Astrocyte (in vitro differentiated cells and primary cell): ENCODE measurements around the gene STIM1. TPM values are rescaled to one million over a fixed set of nuclear protein-coding genes. Genes with fewer than 3 reads are reported as not detected.

Experiments
- DNase-seq: peaks from one replicate; pipeline ENCODE4 v3.0.0-alpha.2; 2010; ENCODE audit warnings: low read depth
- FAIRE-seq: peaks from 2 replicates; lab custom pipeline; 2011; peaks lifted over from hg19 to GRCh38; lab: Jason Lieb, UNC
- H2AFZ ChIP-seq: 2 replicates; pipeline ENCODE4 v1.6.0; 2012; ENCODE audit warnings: low read depth, low read length, inconsistent platforms
- H3K27ac ChIP-seq: 2 replicates; pipeline ENCODE4 v1.5.1; 2011; ENCODE audit warnings: low read depth, low read length, inconsistent platforms
- H3K27me3 ChIP-seq: 2 replicates; pipeline ENCODE4 v1.6.0; 2011; ENCODE audit warnings: low read length, inconsistent platforms; ENCODE audit not compliant: insufficient read depth
- H3K36me3 ChIP-seq: 2 replicates; pipeline ENCODE4 v1.5.1; 2011; ENCODE audit warnings: low read length, inconsistent platforms; ENCODE audit not compliant: insufficient read depth
- H3K4me1 ChIP-seq: 2 replicates; pipeline ENCODE4 v1.5.1; 2011; ENCODE audit warnings: low read length, inconsistent platforms; ENCODE audit not compliant: insufficient read depth
- H3K4me2 ChIP-seq: 2 replicates; pipeline ENCODE4 v1.6.0; 2012; ENCODE audit warnings: low read length, inconsistent platforms
- H3K4me3 ChIP-seq: 2 replicates; pipeline ENCODE4 v1.5.1; 2011; ENCODE audit warnings: low read depth, mild to moderate bottlenecking, low read length, inconsistent platforms; ENCODE audit not compliant: insufficient read depth
- H3K79me2 ChIP-seq: 2 replicates; pipeline ENCODE4 v1.6.0; 2012; ENCODE audit warnings: mild to moderate bottlenecking, low read length, inconsistent platforms; ENCODE audit not compliant: insufficient read depth
- H3K9ac ChIP-seq: 2 replicates; pipeline ENCODE4 v1.6.0; 2012; ENCODE audit warnings: mild to moderate bottlenecking, low read length, inconsistent platforms
- H3K9me3 ChIP-seq: 2 replicates; pipeline ENCODE4 v1.5.1; 2012; ENCODE audit warnings: low read depth, mild to moderate bottlenecking, low read length, inconsistent platforms; ENCODE audit not compliant: insufficient read depth
- H4K20me1 ChIP-seq: 2 replicates; pipeline ENCODE4 v1.6.0; 2012; ENCODE audit warnings: low read length, inconsistent platforms; ENCODE audit not compliant: insufficient read depth
- H3K27ac Mint-ChIP-seq: one replicate; pipeline ENCODE4 v1.8.0; 2021; ENCODE audit warnings: mild to moderate bottlenecking, mixed read lengths; ENCODE audit not compliant: unreplicated experiment
- H3K27me3 Mint-ChIP-seq: one replicate; pipeline ENCODE4 v1.8.0; 2021; ENCODE audit warnings: low read depth, mixed read lengths; ENCODE audit not compliant: unreplicated experiment
- H3K36me3 Mint-ChIP-seq: one replicate; pipeline ENCODE4 v1.8.0; 2021; ENCODE audit warnings: low read depth, mixed read lengths; ENCODE audit not compliant: unreplicated experiment
- H3K4me1 Mint-ChIP-seq: one replicate; pipeline ENCODE4 v1.8.0; 2021; ENCODE audit warnings: low read depth, mixed read lengths; ENCODE audit not compliant: unreplicated experiment
- H3K4me3 Mint-ChIP-seq: one replicate; pipeline ENCODE4 v1.8.0; 2021; ENCODE audit warnings: mild to moderate bottlenecking, moderate library complexity, mixed read lengths; ENCODE audit not compliant: unreplicated experiment
- H3K9me3 Mint-ChIP-seq: one replicate; pipeline ENCODE4 v1.8.0; 2021; ENCODE audit warnings: mild to moderate bottlenecking, mixed read lengths; ENCODE audit not compliant: unreplicated experiment
- EZH2 ChIP-seq: IDR thresholded peaks from 2 replicates; pipeline ENCODE4 v1.6.1; 2012; ENCODE audit warnings: mild to moderate bottlenecking, low read length, inconsistent platforms; ENCODE audit not compliant: insufficient read depth
- total RNA-seq: library from RNA; stranded (reverse); gene quantifications from 2 replicates; pipeline ENCODE4 v1.2.1, GENCODE V29; 2021
- TF ChIP-seq, protein P1 (sequence below): IDR thresholded peaks from 2 replicates; pipeline ENCODE4 v1.5.1; 2011; ENCODE audit warnings: low read depth, mild to moderate bottlenecking, inconsistent platforms, low read length, moderate library complexity; ENCODE audit not compliant: insufficient read depth

STIM1 gene
- total RNA-seq, 1 donor from 2014 or later = 42.9 TPM

GRCh38 chr11:3879216-3879966 lies 23.9 kb downstream of the STIM1 start:
- peaks cover under 1% of the 10 kb centered on the region for H4K20me1 ChIP-seq
- no peak overlapping the region for H3K4me3 ChIP-seq
- H3K27ac Mint-ChIP-seq = no peak overlapping the region
- H3K36me3 ChIP-seq = no peaks in the 10 kb centered on the region
- no peaks in the 10 kb centered on the region for H3K27me3 ChIP-seq
- H3K4me1 ChIP-seq = peaks cover 5% of the 10 kb centered on the region
- H3K4me3 Mint-ChIP-seq = no peak overlapping the region
- H2AFZ ChIP-seq = no peak overlapping the region
- FAIRE-seq (no peak), DNase-seq (no peak)
- H3K27me3 Mint-ChIP-seq = no peaks in the 10 kb centered on the region
- no peak overlapping the region for H3K27ac ChIP-seq
- H3K9me3 ChIP-seq = no peaks in the 10 kb centered on the region
- H3K9ac ChIP-seq = no peak overlapping the region
- H3K9me3 Mint-ChIP-seq = peaks cover 3% of the 10 kb centered on the region
- peaks cover 4% of the 10 kb centered on the region for H3K79me2 ChIP-seq
- no peak overlapping the region for H3K4me2 ChIP-seq
- H3K4me1 Mint-ChIP-seq = peaks cover 12% of the 10 kb centered on the region
- TF ChIP-seq, protein P1, sequence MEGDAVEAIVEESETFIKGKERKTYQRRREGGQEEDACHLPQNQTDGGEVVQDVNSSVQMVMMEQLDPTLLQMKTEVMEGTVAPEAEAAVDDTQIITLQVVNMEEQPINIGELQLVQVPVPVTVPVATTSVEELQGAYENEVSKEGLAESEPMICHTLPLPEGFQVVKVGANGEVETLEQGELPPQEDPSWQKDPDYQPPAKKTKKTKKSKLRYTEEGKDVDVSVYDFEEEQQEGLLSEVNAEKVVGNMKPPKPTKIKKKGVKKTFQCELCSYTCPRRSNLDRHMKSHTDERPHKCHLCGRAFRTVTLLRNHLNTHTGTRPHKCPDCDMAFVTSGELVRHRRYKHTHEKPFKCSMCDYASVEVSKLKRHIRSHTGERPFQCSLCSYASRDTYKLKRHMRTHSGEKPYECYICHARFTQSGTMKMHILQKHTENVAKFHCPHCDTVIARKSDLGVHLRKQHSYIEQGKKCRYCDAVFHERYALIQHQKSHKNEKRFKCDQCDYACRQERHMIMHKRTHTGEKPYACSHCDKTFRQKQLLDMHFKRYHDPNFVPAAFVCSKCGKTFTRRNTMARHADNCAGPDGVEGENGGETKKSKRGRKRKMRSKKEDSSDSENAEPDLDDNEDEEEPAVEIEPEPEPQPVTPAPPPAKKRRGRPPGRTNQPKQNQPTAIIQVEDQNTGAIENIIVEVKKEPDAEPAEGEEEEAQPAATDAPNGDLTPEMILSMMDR = no peak
- no peak for TF ChIP-seq EZH2
- no peaks in the 10 kb centered on the region for H3K36me3 Mint-ChIP-seq

DNA sequence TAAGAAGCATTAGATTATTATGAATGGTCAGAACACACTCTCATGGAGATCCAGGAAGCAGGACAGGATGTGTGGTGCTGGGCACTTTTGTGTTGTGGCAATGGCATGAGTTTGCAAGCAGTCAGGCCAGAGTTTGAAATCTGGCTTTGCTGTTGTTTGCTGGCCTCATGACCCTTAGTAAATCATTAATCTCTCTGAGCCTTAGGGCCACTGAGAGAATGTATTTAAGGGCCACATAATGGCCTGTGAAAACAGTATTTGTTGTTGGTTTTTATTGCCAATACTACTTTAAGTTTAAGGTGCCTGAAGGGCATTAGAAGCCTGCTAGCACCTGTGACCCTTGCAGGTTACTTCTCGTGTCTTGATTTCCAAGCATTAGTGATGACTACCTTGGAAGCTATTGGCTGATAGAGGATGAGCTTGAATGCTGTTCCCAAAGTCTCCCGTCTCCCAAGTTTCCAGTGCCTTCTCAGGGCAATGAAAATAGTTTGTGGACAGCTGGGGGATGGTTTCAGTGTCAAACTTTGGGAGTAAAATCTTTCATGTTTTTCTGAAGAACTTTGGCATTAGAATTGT lies 24.6 kb downstream of the STIM1 start:
- H3K27me3 Mint-ChIP-seq = no peaks in the 10 kb centered on the region
- H3K27ac Mint-ChIP-seq = no peak overlapping the region
- FAIRE-seq = no peak
- H3K4me3 Mint-ChIP-seq = no peak overlapping the region
- H4K20me1 ChIP-seq = no peaks in the 10 kb centered on the region
- H3K27me3 ChIP-seq = no peaks in the 10 kb centered on the region
- H3K9ac ChIP-seq = no peak overlapping the region
- no peak overlapping the region for H2AFZ ChIP-seq
- no peaks in the 10 kb centered on the region for H3K9me3 ChIP-seq
- H3K36me3 ChIP-seq = no peaks in the 10 kb centered on the region
- peaks cover 4% of the 10 kb centered on the region for H3K79me2 ChIP-seq
- no peak overlapping the region for H3K4me3 ChIP-seq
- H3K36me3 Mint-ChIP-seq = no peaks in the 10 kb centered on the region
- H3K4me2 ChIP-seq = no peak overlapping the region
- H3K9me3 Mint-ChIP-seq = peaks cover 3% of the 10 kb centered on the region
- DNase-seq = no peak
- peaks cover 5% of the 10 kb centered on the region for H3K4me1 ChIP-seq
- no peak overlapping the region for H3K27ac ChIP-seq
- TF ChIP-seq, protein P1 = no peak
- no peak for TF ChIP-seq EZH2
- H3K4me1 Mint-ChIP-seq = peaks cover 12% of the 10 kb centered on the region

DNA sequence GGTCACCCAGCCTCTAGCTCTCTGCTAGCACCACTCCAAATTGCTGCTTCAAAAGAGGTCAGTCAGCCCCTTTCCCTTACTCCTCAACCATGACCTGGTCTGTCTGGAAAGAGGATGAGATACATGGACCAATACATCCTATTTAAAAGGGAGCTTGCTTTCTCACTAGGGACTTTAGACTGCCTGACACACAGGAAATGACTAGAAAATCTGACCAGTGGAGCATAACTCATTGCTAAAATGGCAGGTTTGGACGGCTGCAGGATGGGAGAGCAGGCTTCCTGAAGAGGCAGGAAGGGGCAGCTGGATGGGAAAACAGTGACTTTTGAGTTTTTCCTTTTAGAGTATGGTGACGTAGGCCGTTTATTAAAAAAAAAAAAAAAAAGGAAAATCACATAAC lies 25.3 kb downstream of the STIM1 start:
- TF ChIP-seq, protein P1 = no peak
- TF ChIP-seq EZH2 = no peak
- no peak for FAIRE-seq
- Histone ChIP-seq H3K9ac (no peak overlapping the region), H3K9me3 (no peaks in the 10 kb centered on the region), H4K20me1 (peaks cover 2% of the 10 kb centered on the region), H3K27ac (no peak overlapping the region), H3K36me3 (no peaks in the 10 kb centered on the region), H2AFZ (peak overlapping the region; percentile 39), H3K4me2 (peak overlapping the region; percentile 44), H3K4me3 (no peak overlapping the region), H3K79me2 (peaks cover 4% of the 10 kb centered on the region), H3K27me3 (no peaks in the 10 kb centered on the region), H3K4me1 (peaks cover 8% of the 10 kb centered on the region)
- Mint-ChIP-seq H3K4me1 (peaks cover 12% of the 10 kb centered on the region), H3K27me3 (no peaks in the 10 kb centered on the region), H3K4me3 (no peak overlapping the region), H3K27ac (no peak overlapping the region), H3K9me3 (peaks cover 3% of the 10 kb centered on the region), H3K36me3 (no peaks in the 10 kb centered on the region)
- DNase-seq = no peak
